A549 (cell line): ENCODE results near the gene MGP.

Experiments used
- CEBPB ChIP-seq, 2 experiments: fragments of >200 bp in 1 of 2; sonication (Bioruptor Twin) in 1 of 2; formaldehyde crosslinking in 1 of 2; IDR thresholded peaks; 2 replicates each; pipeline ENCODE4 v1.6.1; 2012 to 2016
- CHD4 ChIP-seq: fragments of 200-600 bp; sonication (generic); IDR thresholded peaks from 2 replicates; pipeline ENCODE4 v1.6.1; 2016; ENCODE audit warnings: antibody characterized with exemption, mild to moderate bottlenecking, borderline replicate concordance
- CTCF ChIP-seq: fragments of >200 bp; sonication (Bioruptor Twin); formaldehyde crosslinking; IDR thresholded peaks from 3 replicates; pipeline ENCODE4 v1.5.1; 2016
- EHMT2 ChIP-seq: fragments of 200-600 bp; sonication (generic); IDR thresholded peaks from 2 replicates; pipeline ENCODE4 v1.6.1; 2016; ENCODE audit warnings: antibody characterized with exemption, low read depth, mild to moderate bottlenecking, moderate library complexity
- ESRRA ChIP-seq: fragments of 150-350 bp; IDR thresholded peaks from 2 replicates; pipeline ENCODE4 v1.6.1; 2014; ENCODE audit warnings: mild to moderate bottlenecking, low read length, borderline replicate concordance
- JUNB ChIP-seq: fragments of >200 bp; sonication (Bioruptor Twin); formaldehyde crosslinking; IDR thresholded peaks from 2 replicates; pipeline ENCODE4 v1.6.1; 2016
- MAZ ChIP-seq: fragments of 150-350 bp; IDR thresholded peaks from 2 replicates; pipeline ENCODE4 v1.6.1; 2014; ENCODE audit warnings: antibody characterized with exemption, low read depth, low read length, borderline replicate concordance
- MYC ChIP-seq: IDR thresholded peaks from 2 replicates; pipeline ENCODE4 v1.6.1; 2012; ENCODE audit warnings: mild to moderate bottlenecking, inconsistent platforms, low read length, improper control_type of control experiment, borderline replicate concordance
- NR3C1 ChIP-seq: fragments of >200 bp; sonication (Bioruptor Twin); formaldehyde crosslinking; IDR thresholded peaks from 3 replicates; pipeline ENCODE4 v1.6.1; 2017
- PHF8 ChIP-seq: fragments of 200-600 bp; sonication (generic); IDR thresholded peaks from 2 replicates; pipeline ENCODE4 v1.6.1; 2016; ENCODE audit warnings: low read depth, mild to moderate bottlenecking, antibody characterized with exemption, moderate library complexity, borderline replicate concordance
- POLR2A ChIP-seq: IDR thresholded peaks from 2 replicates; pipeline ENCODE4 v1.6.1; 2012; ENCODE audit warnings: mild to moderate bottlenecking, low read length
- RAD21 ChIP-seq, 2 experiments: fragments of >200 bp in 1 of 2; sonication (Bioruptor Twin) in 1 of 2; formaldehyde crosslinking in 1 of 2; IDR thresholded peaks in 1 of 2; conservative IDR thresholded peaks in 1 of 2; 2 replicates in 1 of 2; 3 replicates in 1 of 2; pipeline ENCODE4 v1.6.1; 2012 to 2018; ENCODE audit warnings: inconsistent platforms in 1 of 2
- SREBF2 ChIP-seq: fragments of 450-650 bp; IDR thresholded peaks from 2 replicates; pipeline ENCODE4 v1.6.1; 2014; ENCODE audit warnings: mild to moderate bottlenecking, moderate library complexity
- TF ChIP-seq, protein P1 (sequence below): fragments of 450-650 bp; IDR thresholded peaks from 2 replicates; pipeline ENCODE4 v1.6.1; 2014; ENCODE audit warnings: antibody characterized with exemption

- no peak for TF ChIP-seq SREBF2
- no peak for TF ChIP-seq CTCF
- no peak for TF ChIP-seq EHMT2
- no peak for TF ChIP-seq CEBPB (IDR thresholded peaks at IDR 0.05)
- no peak for TF ChIP-seq MYC
- TF ChIP-seq JUNB: no peak
- no peak for TF ChIP-seq RAD21 (conservative IDR thresholded peaks at IDR 0.05 in 1 of 2, IDR thresholded peaks at IDR 0.05 in 1 of 2)
- no peak for TF ChIP-seq ESRRA
- no peak for TF ChIP-seq CHD4
- TF ChIP-seq MAZ: no peak
- no peak for TF ChIP-seq NR3C1
- no peak for TF ChIP-seq POLR2A
- TF ChIP-seq, protein P1, sequence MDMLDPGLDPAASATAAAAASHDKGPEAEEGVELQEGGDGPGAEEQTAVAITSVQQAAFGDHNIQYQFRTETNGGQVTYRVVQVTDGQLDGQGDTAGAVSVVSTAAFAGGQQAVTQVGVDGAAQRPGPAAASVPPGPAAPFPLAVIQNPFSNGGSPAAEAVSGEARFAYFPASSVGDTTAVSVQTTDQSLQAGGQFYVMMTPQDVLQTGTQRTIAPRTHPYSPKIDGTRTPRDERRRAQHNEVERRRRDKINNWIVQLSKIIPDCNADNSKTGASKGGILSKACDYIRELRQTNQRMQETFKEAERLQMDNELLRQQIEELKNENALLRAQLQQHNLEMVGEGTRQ: no peak
- no peak for TF ChIP-seq PHF8
These were observed 33.8 kb upstream of the MGP start for GRCh38 chr12:14919455-14919854.
